HL-60 (cell line): ENCODE measurements around the gene FSD2.
"Not testable (repeated sequence)": the region's sequence is repeated elsewhere in the genome, so short reads cannot be mapped to it uniquely, and the experiment has no call there.

Experiments
- DNase-seq, 2 experiments: peaks; one replicate each; pipeline ENCODE4 v3.0.0-alpha.2; 2010 to 2020; ENCODE audit warnings: low read depth in 1 of 2, low spot score in 1 of 2
- H3K27ac ChIP-seq: fragments of 250-450 bp; sonication (Bioruptor Pico); replicated peaks from 2 replicates; pipeline ENCODE4 v1.5.1; 2020; ENCODE audit warnings: mild to moderate bottlenecking, moderate library complexity
- H3K27me3 ChIP-seq: fragments of 250-450 bp; sonication (Bioruptor Pico); 2 replicates; pipeline ENCODE4 v1.5.1; 2021; ENCODE audit warnings: mild to moderate bottlenecking, moderate library complexity; ENCODE audit not compliant: insufficient read depth, poor library complexity, severe bottlenecking
- H3K4me3 ChIP-seq: replicated peaks from 2 replicates; pipeline ENCODE4 v1.5.1; 2011; ENCODE audit warnings: mild to moderate bottlenecking, control low read depth, low read length; ENCODE audit not compliant: insufficient read depth
- CTCF ChIP-seq: IDR thresholded peaks from one replicate; pipeline ENCODE4 v1.5.1; 2011; ENCODE audit warnings: low read length, control low read depth, inconsistent platforms; ENCODE audit not compliant: insufficient read depth
- GABPA ChIP-seq: IDR thresholded peaks from 2 replicates; pipeline ENCODE4 v1.6.1; 2012; ENCODE audit warnings: low read depth
- POLR2AphosphoS5 ChIP-seq: IDR thresholded peaks from 2 replicates; pipeline ENCODE4 v1.6.1; 2012; ENCODE audit warnings: low read depth
- SPI1 ChIP-seq: IDR thresholded peaks from 2 replicates; pipeline ENCODE4 v1.6.1; 2012; ENCODE audit warnings: low read depth, mild to moderate bottlenecking, borderline replicate concordance
- TF ChIP-seq, protein P1 (sequence below): IDR thresholded peaks from 2 replicates; pipeline ENCODE4 v1.6.1; 2012; ENCODE audit warnings: low read depth; ENCODE audit not compliant: insufficient replicate concordance

The FSD2 gene

GRCh38 chr15:82767163-82767829, 38.6 kb downstream of the FSD2 start:
- no peak overlapping the region for H3K27ac ChIP-seq
- no peaks in the 10 kb centered on the region for H3K27me3 ChIP-seq
- TF ChIP-seq POLR2AphosphoS5: no peak
- no peak for TF ChIP-seq SPI1
- no peak for TF ChIP-seq GABPA
- TF ChIP-seq, protein P1, sequence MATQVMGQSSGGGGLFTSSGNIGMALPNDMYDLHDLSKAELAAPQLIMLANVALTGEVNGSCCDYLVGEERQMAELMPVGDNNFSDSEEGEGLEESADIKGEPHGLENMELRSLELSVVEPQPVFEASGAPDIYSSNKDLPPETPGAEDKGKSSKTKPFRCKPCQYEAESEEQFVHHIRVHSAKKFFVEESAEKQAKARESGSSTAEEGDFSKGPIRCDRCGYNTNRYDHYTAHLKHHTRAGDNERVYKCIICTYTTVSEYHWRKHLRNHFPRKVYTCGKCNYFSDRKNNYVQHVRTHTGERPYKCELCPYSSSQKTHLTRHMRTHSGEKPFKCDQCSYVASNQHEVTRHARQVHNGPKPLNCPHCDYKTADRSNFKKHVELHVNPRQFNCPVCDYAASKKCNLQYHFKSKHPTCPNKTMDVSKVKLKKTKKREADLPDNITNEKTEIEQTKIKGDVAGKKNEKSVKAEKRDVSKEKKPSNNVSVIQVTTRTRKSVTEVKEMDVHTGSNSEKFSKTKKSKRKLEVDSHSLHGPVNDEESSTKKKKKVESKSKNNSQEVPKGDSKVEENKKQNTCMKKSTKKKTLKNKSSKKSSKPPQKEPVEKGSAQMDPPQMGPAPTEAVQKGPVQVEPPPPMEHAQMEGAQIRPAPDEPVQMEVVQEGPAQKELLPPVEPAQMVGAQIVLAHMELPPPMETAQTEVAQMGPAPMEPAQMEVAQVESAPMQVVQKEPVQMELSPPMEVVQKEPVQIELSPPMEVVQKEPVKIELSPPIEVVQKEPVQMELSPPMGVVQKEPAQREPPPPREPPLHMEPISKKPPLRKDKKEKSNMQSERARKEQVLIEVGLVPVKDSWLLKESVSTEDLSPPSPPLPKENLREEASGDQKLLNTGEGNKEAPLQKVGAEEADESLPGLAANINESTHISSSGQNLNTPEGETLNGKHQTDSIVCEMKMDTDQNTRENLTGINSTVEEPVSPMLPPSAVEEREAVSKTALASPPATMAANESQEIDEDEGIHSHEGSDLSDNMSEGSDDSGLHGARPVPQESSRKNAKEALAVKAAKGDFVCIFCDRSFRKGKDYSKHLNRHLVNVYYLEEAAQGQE: no peak
- TF ChIP-seq CTCF: no peak
- no peak for DNase-seq
- no peak overlapping the region for H3K4me3 ChIP-seq

- not testable (repeated sequence) for H3K4me3 ChIP-seq, H3K27ac ChIP-seq, DNase-seq, H3K27me3 ChIP-seq
Measured at GRCh38 chr15:82766201-82766600, 39.7 kb downstream of the FSD2 start.

- Histone ChIP-seq H3K4me3 (no peak overlapping the region), H3K27ac (no peak overlapping the region), H3K27me3 (no peaks in the 10 kb centered on the region)
- no peak for DNase-seq
- TF ChIP-seq POLR2AphosphoS5: no peak
- TF ChIP-seq, protein P1: no peak
- no peak for TF ChIP-seq GABPA
Measured at GRCh38 chr15:82764740-82765139, 41.1 kb downstream of the FSD2 start.

- TF ChIP-seq GABPA (no peak), CTCF (no peak), POLR2AphosphoS5 (no peak), SPI1 (no peak)
- TF ChIP-seq, protein P1: no peak
- H3K27me3 ChIP-seq: no peaks in the 10 kb centered on the region
- no peak for DNase-seq
- no peak overlapping the region for H3K27ac ChIP-seq
- no peak overlapping the region for H3K4me3 ChIP-seq
Measured at GRCh38 chr15:82764117-82764490, 41.8 kb downstream of the FSD2 start.
